MM.1S (cell line): ENCODE data around the gene RBM47.

Experiments
- DNase-seq: peaks from one replicate; pipeline ENCODE4 v3.0.0-alpha.2; 2015
- H2AFZ ChIP-seq: fragments of 300-600 bp; sonication (generic); 2 replicates; pipeline ENCODE4 v1.6.0; 2016; ENCODE audit warnings: antibody characterized with exemption, low read length
- H3F3A ChIP-seq: fragments of 300-600 bp; sonication (generic); 2 replicates; pipeline ENCODE4 v1.6.1; 2016; ENCODE audit warnings: mild to moderate bottlenecking, antibody characterized with exemption, low read length, moderate library complexity, mixed read lengths; ENCODE audit not compliant: insufficient read depth
- H3K27ac ChIP-seq: fragments of 300-600 bp; sonication (generic); 2 replicates; pipeline ENCODE4 v1.5.1; 2016; ENCODE audit warnings: mild to moderate bottlenecking, low read length
- H3K27me3 ChIP-seq: fragments of 300-600 bp; sonication (generic); replicated peaks from 2 replicates; pipeline ENCODE4 v1.6.0; 2016; ENCODE audit warnings: low read length; ENCODE audit not compliant: insufficient read depth
- H3K36me3 ChIP-seq: fragments of 300-600 bp; sonication (generic); replicated peaks from 2 replicates; pipeline ENCODE4 v1.6.1; 2016; ENCODE audit warnings: mild to moderate bottlenecking, low read length, mixed read lengths; ENCODE audit not compliant: insufficient read depth
- H3K4me1 ChIP-seq: fragments of 300-600 bp; sonication (generic); 2 replicates; pipeline ENCODE4 v1.6.1; 2016; ENCODE audit warnings: low read length, mixed read lengths
- H3K4me2 ChIP-seq: fragments of 300-600 bp; sonication (generic); 2 replicates; pipeline ENCODE4 v1.6.0; 2016; ENCODE audit warnings: low read depth, low read length
- H3K4me3 ChIP-seq: fragments of 300-600 bp; sonication (generic); 2 replicates; pipeline ENCODE4 v1.5.1; 2016; ENCODE audit warnings: low read length, mixed read lengths
- H3K79me2 ChIP-seq: fragments of 300-600 bp; sonication (generic); 2 replicates; pipeline ENCODE4 v1.6.1; 2016; ENCODE audit warnings: mixed run types, low read length, mixed read lengths
- H3K9ac ChIP-seq: fragments of 300-600 bp; sonication (generic); 2 replicates; pipeline ENCODE4 v1.6.1; 2016; ENCODE audit warnings: low read length, mixed read lengths
- H3K9me2 ChIP-seq: fragments of 300-600 bp; sonication (generic); replicated peaks from 2 replicates; pipeline ENCODE4 v1.6.1; 2016; ENCODE audit warnings: mild to moderate bottlenecking, low read length, mixed read lengths; ENCODE audit not compliant: insufficient read depth
- H3K9me3 ChIP-seq: fragments of 300-600 bp; sonication (generic); replicated peaks from 2 replicates; pipeline ENCODE4 v1.6.1; 2016; ENCODE audit warnings: mild to moderate bottlenecking, low read length, mixed read lengths; ENCODE audit not compliant: insufficient read depth
- H4K20me1 ChIP-seq: fragments of 300-600 bp; sonication (generic); 2 replicates; pipeline ENCODE4 v1.6.1; 2016; ENCODE audit warnings: mild to moderate bottlenecking, low read length, moderate library complexity, mixed read lengths; ENCODE audit not compliant: insufficient read depth
- EZH2 ChIP-seq: fragments of 300-600 bp; sonication (generic); optimal IDR thresholded peaks from 2 replicates; pipeline ENCODE3; 2017; ENCODE audit warnings: low read depth, mild to moderate bottlenecking, antibody characterized with exemption, low read length, mixed read lengths
- EZH2phosphoT487 ChIP-seq: fragments of 300-600 bp; sonication (generic); IDR thresholded peaks from 2 replicates; pipeline ENCODE4 v1.6.1; 2018; ENCODE audit warnings: antibody characterized with exemption, low read length
- TF ChIP-seq, protein P1 (sequence below): fragments of 300-600 bp; sonication (generic); IDR thresholded peaks from 2 replicates; pipeline ENCODE4 v1.5.1; 2016; ENCODE audit warnings: antibody characterized with exemption, low read length, mixed read lengths

The RBM47 gene

DNA sequence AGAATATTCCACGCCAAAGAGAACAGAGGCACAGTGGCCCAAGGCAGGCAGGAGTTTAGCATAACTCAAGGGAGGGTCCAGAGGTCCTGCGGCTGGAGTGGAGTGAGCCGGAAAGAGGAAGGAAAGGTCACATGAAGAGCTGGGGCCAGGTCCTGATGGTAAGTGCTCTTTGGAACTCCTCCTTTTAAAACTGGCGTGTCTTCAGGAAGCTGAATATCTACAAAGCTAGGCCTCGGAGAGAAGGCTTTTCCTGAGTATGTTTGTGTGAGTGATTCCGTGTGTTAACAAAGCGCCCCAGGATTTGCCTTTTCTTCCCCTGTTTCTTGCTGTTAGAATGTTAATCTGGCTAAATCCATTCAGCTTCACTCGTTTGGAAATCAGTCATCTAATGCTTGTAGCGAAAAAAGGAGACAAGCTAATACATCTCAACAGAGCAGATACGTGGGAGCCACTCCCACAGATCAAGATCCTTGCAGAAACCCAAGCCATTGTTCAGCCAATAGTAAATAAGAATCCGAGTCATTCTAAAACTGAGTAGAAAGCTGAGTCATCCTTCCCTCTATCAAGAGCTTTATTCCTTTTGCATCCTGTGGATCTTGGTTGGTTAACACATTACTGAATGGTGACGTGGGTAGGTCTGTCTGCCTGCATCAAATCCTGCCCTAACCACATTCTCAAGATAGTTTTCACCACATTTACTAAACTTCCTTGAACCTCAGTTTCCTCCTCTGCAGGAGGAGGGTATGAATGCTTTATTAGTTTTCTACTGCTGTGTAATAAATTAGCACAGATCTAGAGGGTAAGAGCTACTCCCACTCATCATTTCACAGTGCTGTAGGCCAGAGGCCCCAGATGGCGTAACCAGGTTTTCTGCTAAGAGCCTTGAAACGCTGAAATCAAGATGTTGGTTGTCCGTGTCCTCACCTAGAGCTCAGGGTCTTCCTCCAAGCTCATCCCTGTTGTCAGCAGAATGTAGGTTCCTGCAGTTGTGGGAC is 43.2 kb upstream of the RBM47 start:
- H3K27ac ChIP-seq: no peak overlapping the region

DNA sequence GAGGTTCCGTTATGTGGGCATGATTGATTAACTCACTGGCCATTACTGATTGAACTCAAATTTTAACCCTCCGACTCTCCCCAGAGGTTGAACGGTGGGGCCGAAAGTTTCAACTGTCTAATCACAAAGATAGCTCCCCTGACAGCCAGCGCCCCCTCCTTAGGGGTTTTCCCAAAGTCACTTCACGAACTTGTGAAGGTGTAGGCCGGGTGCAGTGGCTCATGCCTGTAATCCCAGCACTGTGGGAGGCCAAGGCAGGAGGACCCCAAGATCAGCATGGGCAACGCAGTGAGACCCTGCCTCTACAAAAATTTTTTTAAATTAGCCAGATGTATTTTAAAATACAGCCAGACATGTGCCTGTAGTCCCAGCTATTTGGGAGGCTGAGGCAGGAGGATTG is 39.8 kb upstream of the RBM47 start:
- Histone ChIP-seq H3K4me3 (no peak overlapping the region), H3K27me3 (no peaks in the 10 kb centered on the region), H3K4me1 (peaks cover 5% of the 10 kb centered on the region; the same call in 1 of the 2 replicates), H4K20me1 (no peaks in the 10 kb centered on the region), H3K9ac (no peak overlapping the region), H3K9me2 (no peaks in the 10 kb centered on the region), H3K9me3 (no peaks in the 10 kb centered on the region), H3F3A (no peaks in the 10 kb centered on the region), H3K79me2 (no peaks in the 10 kb centered on the region), H3K36me3 (no peaks in the 10 kb centered on the region), H3K4me2 (no peak overlapping the region), H2AFZ (no peak overlapping the region), H3K27ac (no peak overlapping the region)
- no peak for TF ChIP-seq EZH2phosphoT487
- no peak for TF ChIP-seq EZH2
- TF ChIP-seq, protein P1, sequence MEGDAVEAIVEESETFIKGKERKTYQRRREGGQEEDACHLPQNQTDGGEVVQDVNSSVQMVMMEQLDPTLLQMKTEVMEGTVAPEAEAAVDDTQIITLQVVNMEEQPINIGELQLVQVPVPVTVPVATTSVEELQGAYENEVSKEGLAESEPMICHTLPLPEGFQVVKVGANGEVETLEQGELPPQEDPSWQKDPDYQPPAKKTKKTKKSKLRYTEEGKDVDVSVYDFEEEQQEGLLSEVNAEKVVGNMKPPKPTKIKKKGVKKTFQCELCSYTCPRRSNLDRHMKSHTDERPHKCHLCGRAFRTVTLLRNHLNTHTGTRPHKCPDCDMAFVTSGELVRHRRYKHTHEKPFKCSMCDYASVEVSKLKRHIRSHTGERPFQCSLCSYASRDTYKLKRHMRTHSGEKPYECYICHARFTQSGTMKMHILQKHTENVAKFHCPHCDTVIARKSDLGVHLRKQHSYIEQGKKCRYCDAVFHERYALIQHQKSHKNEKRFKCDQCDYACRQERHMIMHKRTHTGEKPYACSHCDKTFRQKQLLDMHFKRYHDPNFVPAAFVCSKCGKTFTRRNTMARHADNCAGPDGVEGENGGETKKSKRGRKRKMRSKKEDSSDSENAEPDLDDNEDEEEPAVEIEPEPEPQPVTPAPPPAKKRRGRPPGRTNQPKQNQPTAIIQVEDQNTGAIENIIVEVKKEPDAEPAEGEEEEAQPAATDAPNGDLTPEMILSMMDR: no peak
- no peak for DNase-seq

More for the DNA sequence above, 43.2 kb upstream of the RBM47 start:
- no peak overlapping the region for H3K4me2 ChIP-seq
- H3K79me2 ChIP-seq: no peaks in the 10 kb centered on the region
- H3K4me1 ChIP-seq: peaks cover 5% of the 10 kb centered on the region; the same call in 1 of the 2 replicates
- DNase-seq: no peak
- H3F3A ChIP-seq: no peaks in the 10 kb centered on the region
- TF ChIP-seq EZH2: no peak
- TF ChIP-seq, protein P1: no peak
- no peak for TF ChIP-seq EZH2phosphoT487
- H4K20me1 ChIP-seq: no peaks in the 10 kb centered on the region
- no peak overlapping the region for H3K4me3 ChIP-seq
- H3K36me3 ChIP-seq: no peaks in the 10 kb centered on the region
- H3K9me2 ChIP-seq: no peaks in the 10 kb centered on the region
- H2AFZ ChIP-seq: no peak overlapping the region
- no peak overlapping the region for H3K9ac ChIP-seq
- H3K9me3 ChIP-seq: no peaks in the 10 kb centered on the region
- H3K27me3 ChIP-seq: no peaks in the 10 kb centered on the region

DNA sequence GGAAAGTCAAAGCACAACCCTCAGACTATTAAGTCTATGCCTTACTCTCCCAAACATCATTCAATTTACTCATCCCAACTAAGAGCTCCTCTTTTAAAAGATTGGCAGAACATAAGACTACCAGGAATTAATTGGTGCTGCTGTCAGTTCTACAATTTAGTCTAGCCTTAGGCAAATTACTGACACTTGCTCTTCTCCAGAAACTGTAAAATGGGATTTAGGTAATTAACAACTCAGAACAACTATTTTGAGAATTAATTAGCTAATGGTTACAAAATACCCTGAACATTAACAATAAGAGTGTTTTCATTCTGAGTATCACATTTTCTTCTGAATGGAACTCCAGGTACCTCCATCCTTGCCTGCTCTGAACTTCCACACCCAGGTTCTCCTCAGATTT is 36.2 kb upstream of the RBM47 start:
- H4K20me1 ChIP-seq: no peaks in the 10 kb centered on the region
- peaks cover 5% of the 10 kb centered on the region; the same call in 1 of the 2 replicates for H3K4me1 ChIP-seq
- no peak for TF ChIP-seq EZH2phosphoT487
- TF ChIP-seq EZH2: no peak
- TF ChIP-seq, protein P1: no peak
- H3K4me3 ChIP-seq: no peak overlapping the region
- no peak overlapping the region for H3K9ac ChIP-seq
- H3K9me3 ChIP-seq: no peaks in the 10 kb centered on the region
- no peaks in the 10 kb centered on the region for H3K79me2 ChIP-seq
- H3K27me3 ChIP-seq: no peaks in the 10 kb centered on the region
- no peak overlapping the region for H2AFZ ChIP-seq
- H3F3A ChIP-seq: no peaks in the 10 kb centered on the region
- H3K36me3 ChIP-seq: no peaks in the 10 kb centered on the region
- no peaks in the 10 kb centered on the region for H3K9me2 ChIP-seq
- H3K27ac ChIP-seq: no peak overlapping the region
- H3K4me2 ChIP-seq: no peak overlapping the region
- no peak for DNase-seq
